DND-41 (cell line): ENCODE measurements around the gene IL1RL1.

Experiments
- ATAC-seq: fragments of 200-7000 bp; cut with Tn5 transposase; 3 replicates; pipeline ENCODE4 v1.9.1; 2021; ENCODE audit warnings: low read depth; ENCODE audit not compliant: insufficient read depth
- DNase-seq: peaks from one replicate; pipeline ENCODE4 v3.0.0-alpha.2; 2020
- H2AFZ ChIP-seq: 2 replicates; pipeline ENCODE4 v1.6.0; 2012; ENCODE audit warnings: low read depth, low read length
- H3K27ac ChIP-seq: 2 replicates; pipeline ENCODE4 v1.5.1; 2012; ENCODE audit warnings: low read length, inconsistent platforms
- H3K27me3 ChIP-seq: fragments of 200-600 bp; sonication (generic); 2 replicates; pipeline ENCODE4 v1.6.0; 2012; ENCODE audit warnings: low read length, mild to moderate bottlenecking, inconsistent platforms; ENCODE audit not compliant: insufficient read depth, poor library complexity
- H3K36me3 ChIP-seq: 2 replicates; pipeline ENCODE4 v1.5.1; 2012; ENCODE audit warnings: low read length, inconsistent platforms; ENCODE audit not compliant: insufficient read depth
- H3K4me1 ChIP-seq: 2 replicates; pipeline ENCODE4 v1.5.1; 2012; ENCODE audit warnings: mild to moderate bottlenecking, low read length; ENCODE audit not compliant: insufficient read depth
- H3K4me2 ChIP-seq: 2 replicates; pipeline ENCODE4 v1.6.0; 2012; ENCODE audit warnings: mild to moderate bottlenecking, moderate library complexity, low read length, inconsistent platforms; ENCODE audit not compliant: insufficient read depth
- H3K4me3 ChIP-seq, 2 experiments: fragments of 200-600 bp in 1 of 2; shearing (Covaris generic) in 1 of 2; 2 replicates each; pipeline ENCODE4 v1.5.1; 2012 to 2016; ENCODE audit warnings: inconsistent platforms in 2 of 2, low read length in 2 of 2, mild to moderate bottlenecking in 2 of 2, low read depth in 1 of 2, moderate library complexity in 1 of 2
- H3K79me2 ChIP-seq: 2 replicates; pipeline ENCODE4 v1.6.0; 2012; ENCODE audit warnings: low read length, inconsistent platforms; ENCODE audit not compliant: insufficient read depth
- H3K9ac ChIP-seq: 2 replicates; pipeline ENCODE4 v1.6.0; 2012; ENCODE audit warnings: low read depth, mild to moderate bottlenecking, inconsistent platforms, low read length, moderate library complexity
- H3K9me3 ChIP-seq: 2 replicates; pipeline ENCODE4 v1.5.1; 2012; ENCODE audit warnings: low read length, moderate library complexity, mild to moderate bottlenecking, inconsistent platforms; ENCODE audit not compliant: insufficient read depth, severe bottlenecking
- H4K20me1 ChIP-seq: 2 replicates; pipeline ENCODE4 v1.6.0; 2012; ENCODE audit warnings: low read length; ENCODE audit not compliant: insufficient read depth
- CTCF ChIP-seq: IDR thresholded peaks from 2 replicates; pipeline ENCODE4 v1.5.1; 2012; ENCODE audit warnings: borderline replicate concordance, low read length, moderate library complexity, mild to moderate bottlenecking; ENCODE audit not compliant: poor library complexity, severe bottlenecking; ENCODE audit errors: extremely low read depth
- EZH2 ChIP-seq: IDR thresholded peaks from 3 replicates; pipeline ENCODE4 v1.6.1; 2012; ENCODE audit warnings: borderline replicate concordance, low read depth, mild to moderate bottlenecking, moderate library complexity, low read length, inconsistent platforms; ENCODE audit not compliant: severe bottlenecking

Gene IL1RL1

GRCh38 chr2:102334486-102334885, 23.1 kb downstream of the IL1RL1 start:
- TF ChIP-seq CTCF = no peak
- TF ChIP-seq EZH2 = no peak
- H3K36me3 ChIP-seq = no peaks in the 10 kb centered on the region
- no peak overlapping the region for H3K9ac ChIP-seq
- ATAC-seq (no peak), DNase-seq (no peak)
- no peak overlapping the region for H3K4me3 ChIP-seq
- H3K9me3 ChIP-seq = no peaks in the 10 kb centered on the region
- no peaks in the 10 kb centered on the region for H3K79me2 ChIP-seq
- H3K4me1 ChIP-seq = no peaks in the 10 kb centered on the region
- no peak overlapping the region for H2AFZ ChIP-seq
- H3K27me3 ChIP-seq = no peaks in the 10 kb centered on the region
- no peak overlapping the region for H3K27ac ChIP-seq
- H3K4me2 ChIP-seq = no peak overlapping the region
- no peaks in the 10 kb centered on the region for H4K20me1 ChIP-seq

GRCh38 chr2:102335871-102336366, 24.6 kb downstream of the IL1RL1 start:
- Histone ChIP-seq H3K9ac (no peak overlapping the region), H2AFZ (no peak overlapping the region), H3K4me2 (no peak overlapping the region), H3K4me3 (no peak overlapping the region), H3K9me3 (no peaks in the 10 kb centered on the region), H3K27ac (no peak overlapping the region), H3K36me3 (no peaks in the 10 kb centered on the region), H3K4me1 (no peaks in the 10 kb centered on the region), H3K27me3 (no peaks in the 10 kb centered on the region), H3K79me2 (no peaks in the 10 kb centered on the region), H4K20me1 (no peaks in the 10 kb centered on the region)
- ATAC-seq (no peak), DNase-seq (no peak)
- no peak for TF ChIP-seq EZH2
- no peak for TF ChIP-seq CTCF

- H3K36me3 ChIP-seq = no peaks in the 10 kb centered on the region
- H3K27me3 ChIP-seq = no peaks in the 10 kb centered on the region
- TF ChIP-seq CTCF (no peak), EZH2 (no peak)
- no peak overlapping the region for H3K27ac ChIP-seq
- no peak overlapping the region for H2AFZ ChIP-seq
- ATAC-seq (no peak), DNase-seq (no peak)
- H3K9me3 ChIP-seq = no peaks in the 10 kb centered on the region
- H3K4me1 ChIP-seq = no peaks in the 10 kb centered on the region
- no peak overlapping the region for H3K4me3 ChIP-seq
- no peaks in the 10 kb centered on the region for H4K20me1 ChIP-seq
- no peak overlapping the region for H3K4me2 ChIP-seq
- H3K9ac ChIP-seq = no peak overlapping the region
- H3K79me2 ChIP-seq = no peaks in the 10 kb centered on the region
Measured at GRCh38 chr2:102336502-102336945, 25.2 kb downstream of the IL1RL1 start.

- Histone ChIP-seq H2AFZ (no peak overlapping the region), H3K9ac (no peak overlapping the region), H3K4me2 (no peak overlapping the region), H3K27me3 (no peaks in the 10 kb centered on the region), H3K4me1 (no peaks in the 10 kb centered on the region), H4K20me1 (no peaks in the 10 kb centered on the region), H3K9me3 (no peaks in the 10 kb centered on the region), H3K27ac (no peak overlapping the region), H3K36me3 (no peaks in the 10 kb centered on the region), H3K79me2 (no peaks in the 10 kb centered on the region), H3K4me3 (no peak overlapping the region)
- ATAC-seq (no peak), DNase-seq (no peak)
- TF ChIP-seq EZH2 (no peak), CTCF (no peak)
Measured at GRCh38 chr2:102337012-102337411, 25.6 kb downstream of the IL1RL1 start.
